Measurements from ENCODE around the gene PPP2R1A.

Gene PPP2R1A

DNA sequence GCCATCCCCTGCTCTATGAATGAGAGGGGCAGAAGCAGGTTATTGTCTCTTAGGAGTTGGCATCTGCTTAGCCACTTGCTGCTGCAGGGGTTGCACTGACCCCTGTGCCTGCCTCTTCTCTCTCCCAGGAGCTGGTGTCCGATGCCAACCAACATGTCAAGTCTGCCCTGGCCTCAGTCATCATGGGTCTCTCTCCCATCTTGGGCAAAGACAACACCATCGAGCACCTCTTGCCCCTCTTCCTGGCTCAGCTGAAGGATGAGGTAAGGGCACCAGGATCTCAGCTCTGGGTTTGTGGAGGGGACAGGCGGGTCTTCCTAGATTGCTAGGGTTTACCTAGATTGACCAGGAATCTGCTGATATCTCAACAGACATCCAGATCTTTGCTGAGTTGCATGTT, 26.5 kb downstream of the PPP2R1A start:
- TF ChIP-seq, protein P1, sequence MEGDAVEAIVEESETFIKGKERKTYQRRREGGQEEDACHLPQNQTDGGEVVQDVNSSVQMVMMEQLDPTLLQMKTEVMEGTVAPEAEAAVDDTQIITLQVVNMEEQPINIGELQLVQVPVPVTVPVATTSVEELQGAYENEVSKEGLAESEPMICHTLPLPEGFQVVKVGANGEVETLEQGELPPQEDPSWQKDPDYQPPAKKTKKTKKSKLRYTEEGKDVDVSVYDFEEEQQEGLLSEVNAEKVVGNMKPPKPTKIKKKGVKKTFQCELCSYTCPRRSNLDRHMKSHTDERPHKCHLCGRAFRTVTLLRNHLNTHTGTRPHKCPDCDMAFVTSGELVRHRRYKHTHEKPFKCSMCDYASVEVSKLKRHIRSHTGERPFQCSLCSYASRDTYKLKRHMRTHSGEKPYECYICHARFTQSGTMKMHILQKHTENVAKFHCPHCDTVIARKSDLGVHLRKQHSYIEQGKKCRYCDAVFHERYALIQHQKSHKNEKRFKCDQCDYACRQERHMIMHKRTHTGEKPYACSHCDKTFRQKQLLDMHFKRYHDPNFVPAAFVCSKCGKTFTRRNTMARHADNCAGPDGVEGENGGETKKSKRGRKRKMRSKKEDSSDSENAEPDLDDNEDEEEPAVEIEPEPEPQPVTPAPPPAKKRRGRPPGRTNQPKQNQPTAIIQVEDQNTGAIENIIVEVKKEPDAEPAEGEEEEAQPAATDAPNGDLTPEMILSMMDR (IDR thresholded peaks at IDR 0.05; ENCODE audit: borderline replicate concordance, control extremely low read depth, extremely low read depth, insufficient read depth, missing control alignments), result no peak
- no peak for DNase-seq (ENCODE audit: low spot score)
- in situ Hi-C loops (cut with MboI; ENCODE audit: low sequenced_read_pairs, unreplicated experiment), result no loop called here

DNA sequence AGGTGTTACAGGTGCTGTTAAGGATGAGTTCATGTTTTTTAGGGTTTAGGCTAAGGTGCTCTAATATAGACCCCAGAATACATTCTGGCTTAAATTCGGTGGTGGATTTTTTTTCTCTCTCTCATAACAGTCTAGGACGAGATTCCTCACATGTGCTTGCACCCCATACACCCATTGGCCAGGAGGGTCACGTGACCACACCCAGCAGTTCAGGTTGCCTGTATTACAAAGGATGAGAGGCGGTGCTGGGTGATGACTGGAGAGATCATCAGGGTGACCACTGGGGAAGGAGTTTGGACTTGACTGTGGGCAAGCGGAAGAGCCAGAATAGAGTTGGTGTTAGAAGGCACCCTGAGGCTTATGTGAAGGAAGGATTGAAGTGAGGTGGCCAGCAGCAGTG, 27.7 kb downstream of the PPP2R1A start:
- TF ChIP-seq, protein P1 (IDR thresholded peaks at IDR 0.05; ENCODE audit: borderline replicate concordance, control extremely low read depth, extremely low read depth, insufficient read depth, missing control alignments), result no peak
- no peak for DNase-seq (ENCODE audit: low spot score)
- in situ Hi-C loops (cut with MboI; ENCODE audit: low sequenced_read_pairs, unreplicated experiment), result no loop called here

DNA sequence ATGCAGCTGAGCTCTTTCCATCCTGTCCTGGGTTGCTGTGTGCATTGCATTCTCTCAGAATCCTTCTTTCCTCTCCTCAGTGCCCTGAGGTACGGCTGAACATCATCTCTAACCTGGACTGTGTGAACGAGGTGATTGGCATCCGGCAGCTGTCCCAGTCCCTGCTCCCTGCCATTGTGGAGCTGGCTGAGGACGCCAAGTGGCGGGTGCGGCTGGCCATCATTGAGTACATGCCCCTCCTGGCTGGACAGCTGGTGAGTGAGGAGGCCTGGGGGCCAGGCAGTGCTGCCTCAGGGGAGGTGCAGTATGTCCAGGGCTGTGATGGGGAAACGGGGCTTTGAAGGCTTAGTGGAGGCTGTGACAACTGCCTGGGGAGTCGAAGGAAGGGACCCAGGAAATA, 29.8 kb downstream of the PPP2R1A start:
- TF ChIP-seq, protein P1 (IDR thresholded peaks at IDR 0.05; ENCODE audit: borderline replicate concordance, control extremely low read depth, extremely low read depth, insufficient read depth, missing control alignments), result no peak
- in situ Hi-C loops (cut with MboI; ENCODE audit: low sequenced_read_pairs, unreplicated experiment), result no loop called here
- no peak for DNase-seq (ENCODE audit: low spot score)

DNA sequence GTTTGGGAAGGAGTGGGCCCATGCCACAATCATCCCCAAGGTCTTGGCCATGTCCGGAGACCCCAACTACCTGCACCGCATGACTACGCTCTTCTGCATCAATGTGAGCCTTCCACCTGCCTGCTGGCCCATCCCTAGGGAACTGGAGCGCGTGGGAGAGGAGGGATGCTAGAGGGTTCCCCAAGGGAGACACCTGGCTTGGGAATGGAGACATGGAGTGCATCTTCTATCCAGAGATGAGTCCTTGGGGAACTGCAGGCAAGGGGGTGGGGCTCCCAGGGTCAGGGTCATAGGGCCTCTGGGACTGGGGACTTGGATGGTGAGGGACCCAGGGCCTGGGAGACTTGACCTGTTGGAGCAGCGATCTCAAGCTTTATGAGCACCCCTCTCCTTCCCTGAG, 31.2 kb downstream of the PPP2R1A start:
- in situ Hi-C loops (cut with MboI; ENCODE audit: low sequenced_read_pairs, unreplicated experiment), result no loop called here
- TF ChIP-seq, protein P1 (IDR thresholded peaks at IDR 0.05; ENCODE audit: borderline replicate concordance, control extremely low read depth, extremely low read depth, insufficient read depth, missing control alignments), result no peak
- no peak for DNase-seq (ENCODE audit: low spot score)

DNA sequence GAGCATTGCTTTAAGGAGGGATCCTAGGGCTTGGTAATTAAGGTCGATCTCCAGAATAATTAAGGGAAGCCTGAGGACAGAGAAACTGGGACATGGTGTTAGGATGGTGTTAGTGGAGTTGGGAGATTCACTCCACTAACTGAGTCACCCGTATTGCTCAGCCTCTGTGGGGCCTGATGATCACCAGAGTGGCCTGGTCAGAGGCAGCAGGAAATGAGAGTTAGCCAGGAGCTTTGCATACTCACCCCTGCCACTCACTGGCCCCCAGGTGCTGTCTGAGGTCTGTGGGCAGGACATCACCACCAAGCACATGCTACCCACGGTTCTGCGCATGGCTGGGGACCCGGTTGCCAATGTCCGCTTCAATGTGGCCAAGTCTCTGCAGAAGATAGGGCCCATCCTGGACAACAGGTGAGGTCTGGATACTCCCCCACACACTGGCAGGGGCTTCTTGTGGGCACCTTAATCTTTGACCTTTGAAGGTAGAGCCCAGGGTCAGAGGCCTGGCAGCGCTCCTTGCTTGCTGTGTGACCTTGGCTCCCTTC, 32.1 kb downstream of the PPP2R1A start:
- DNase-seq (ENCODE audit: low spot score), result no peak
- in situ Hi-C loops (cut with MboI; ENCODE audit: low sequenced_read_pairs, unreplicated experiment), result no loop called here
- TF ChIP-seq, protein P1 (IDR thresholded peaks at IDR 0.05; ENCODE audit: borderline replicate concordance, control extremely low read depth, extremely low read depth, insufficient read depth, missing control alignments), result no peak

DNA sequence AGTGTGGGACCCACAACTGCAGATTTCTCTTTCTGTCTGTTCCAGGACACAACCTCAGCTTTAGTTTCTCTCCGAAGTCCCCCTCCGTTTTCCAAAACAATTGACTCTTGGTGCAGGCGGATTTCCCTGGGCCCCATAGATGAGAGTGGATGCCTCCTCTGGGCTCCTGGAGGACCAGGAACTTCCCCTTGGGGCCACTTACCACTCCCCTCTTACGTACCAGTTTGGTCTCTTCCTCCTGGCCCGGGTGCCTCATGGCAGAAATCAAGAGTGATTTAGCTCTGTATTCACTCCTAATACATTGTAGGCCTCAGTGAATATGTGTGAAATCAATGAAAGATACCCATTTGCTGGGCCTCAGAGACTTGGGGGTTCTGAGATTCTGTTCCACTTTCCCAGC, 34.4 kb downstream of the PPP2R1A start:
- in situ Hi-C loops (cut with MboI; ENCODE audit: low sequenced_read_pairs, unreplicated experiment), result no loop called here
- no peak for DNase-seq (ENCODE audit: low spot score)

More for the DNA sequence above, 34.4 kb downstream of the PPP2R1A start:
- TF ChIP-seq, protein P1 (IDR thresholded peaks at IDR 0.05; ENCODE audit: borderline replicate concordance, control extremely low read depth, extremely low read depth, insufficient read depth, missing control alignments), result no peak

Data from GM13976 (cell line).